ENCODE results near the gene TTLL13.
"Not testable (repeated sequence)": the region's sequence is repeated elsewhere in the genome, so short reads cannot be mapped to it uniquely, and the experiment has no call there.

Gene TTLL13

GRCh38 chr15:90271459-90272166 is 22.3 kb downstream of the TTLL13 start:
- Histone ChIP-seq H3K9ac (ENCODE audit: low read length) (no peak overlapping the region), H3K36me3 (ENCODE audit: insufficient read depth, low read length) (peaks cover 61% of the 10 kb centered on the region)

GRCh38 chr15:90278467-90278866 is 29.1 kb downstream of the TTLL13 start:
- H3K79me2 ChIP-seq (ENCODE audit: insufficient read depth, low read length); H3K36me3 ChIP-seq (ENCODE audit: insufficient read depth, low read length); H3K9ac ChIP-seq (ENCODE audit: low read length); H4K20me1 ChIP-seq (ENCODE audit: insufficient read depth, low read length); H3K27me3 ChIP-seq (ENCODE audit: insufficient read depth, low read length); H2AFZ ChIP-seq (ENCODE audit: low read length); H3K27ac ChIP-seq (ENCODE audit: low read depth, low read length, poor library complexity, severe bottlenecking); H3K9me3 ChIP-seq (ENCODE audit: low read length); H3K9me2 ChIP-seq (ENCODE audit: low read depth, low read length); H3F3A ChIP-seq (ENCODE audit: insufficient read depth, low read length); H3K4me2 ChIP-seq (ENCODE audit: low read length); H3K4me3 ChIP-seq (ENCODE audit: low read depth, low read length, poor library complexity, severe bottlenecking): not testable (repeated sequence)
- peaks cover 23% of the 10 kb centered on the region for H3K4me1 ChIP-seq (ENCODE audit: insufficient read depth, low read length, severe bottlenecking)

More at GRCh38 chr15:90271459-90272166, 22.3 kb downstream of the TTLL13 start:
- no peak overlapping the region for H3K4me2 ChIP-seq (ENCODE audit: low read length)
- no peak overlapping the region for H3K4me3 ChIP-seq (ENCODE audit: low read depth, low read length, poor library complexity, severe bottlenecking)
- no peaks in the 10 kb centered on the region for H4K20me1 ChIP-seq (ENCODE audit: insufficient read depth, low read length)
- H3K9me2 ChIP-seq (ENCODE audit: low read depth, low read length) = no peaks in the 10 kb centered on the region
- peaks cover 27% of the 10 kb centered on the region for H3K79me2 ChIP-seq (ENCODE audit: insufficient read depth, low read length)
- no peak for TF ChIP-seq CTCF (IDR thresholded peaks at IDR 0.05; ENCODE audit: low read length)
- no peak for TF ChIP-seq EZH2 (IDR thresholded peaks at IDR 0.05; ENCODE audit: borderline replicate concordance, low read length)
- H3K9me3 ChIP-seq (ENCODE audit: low read length) = no peaks in the 10 kb centered on the region
- H3K27ac ChIP-seq (ENCODE audit: low read depth, low read length, poor library complexity, severe bottlenecking) = no peak overlapping the region
- H3F3A ChIP-seq (ENCODE audit: insufficient read depth, low read length) = no peaks in the 10 kb centered on the region
- H3K27me3 ChIP-seq (ENCODE audit: insufficient read depth, low read length) = no peaks in the 10 kb centered on the region
- no peak overlapping the region for H2AFZ ChIP-seq (ENCODE audit: low read length)
- peaks cover 19% of the 10 kb centered on the region for H3K4me1 ChIP-seq (ENCODE audit: insufficient read depth, low read length, severe bottlenecking)

- H3K4me2 ChIP-seq (ENCODE audit: low read length); H3K27me3 ChIP-seq (ENCODE audit: insufficient read depth, low read length); H3K27ac ChIP-seq (ENCODE audit: low read depth, low read length, poor library complexity, severe bottlenecking); H3K4me3 ChIP-seq (ENCODE audit: low read depth, low read length, poor library complexity, severe bottlenecking); H3F3A ChIP-seq (ENCODE audit: insufficient read depth, low read length); H3K9ac ChIP-seq (ENCODE audit: low read length); H4K20me1 ChIP-seq (ENCODE audit: insufficient read depth, low read length); H3K9me3 ChIP-seq (ENCODE audit: low read length); H3K79me2 ChIP-seq (ENCODE audit: insufficient read depth, low read length); H2AFZ ChIP-seq (ENCODE audit: low read length); H3K36me3 ChIP-seq (ENCODE audit: insufficient read depth, low read length); H3K9me2 ChIP-seq (ENCODE audit: low read depth, low read length): not testable (repeated sequence)
- H3K4me1 ChIP-seq (ENCODE audit: insufficient read depth, low read length, severe bottlenecking) = peaks cover 23% of the 10 kb centered on the region
Measured at GRCh38 chr15:90280743-90281142, 31.4 kb downstream of the TTLL13 start.

- not testable (repeated sequence) for H2AFZ ChIP-seq (ENCODE audit: low read length); H3F3A ChIP-seq (ENCODE audit: insufficient read depth, low read length); H4K20me1 ChIP-seq (ENCODE audit: insufficient read depth, low read length); H3K36me3 ChIP-seq (ENCODE audit: insufficient read depth, low read length); H3K9me3 ChIP-seq (ENCODE audit: low read length); H3K27me3 ChIP-seq (ENCODE audit: insufficient read depth, low read length); H3K9ac ChIP-seq (ENCODE audit: low read length); H3K79me2 ChIP-seq (ENCODE audit: insufficient read depth, low read length); H3K4me2 ChIP-seq (ENCODE audit: low read length); H3K9me2 ChIP-seq (ENCODE audit: low read depth, low read length); H3K4me3 ChIP-seq (ENCODE audit: low read depth, low read length, poor library complexity, severe bottlenecking)
- H3K27ac ChIP-seq (ENCODE audit: low read depth, low read length, poor library complexity, severe bottlenecking) = peak overlapping the region; percentile 55
- peaks cover 23% of the 10 kb centered on the region for H3K4me1 ChIP-seq (ENCODE audit: insufficient read depth, low read length, severe bottlenecking)
Measured at GRCh38 chr15:90281637-90282036, 32.3 kb downstream of the TTLL13 start.
